MCF 10A (cell line): Measurements from ENCODE around the gene GOLGA6L1. TPM values are rescaled to one million over a fixed set of nuclear protein-coding genes. Genes with fewer than 3 reads are reported as not detected.
"Not testable (repeated sequence)": the region's sequence is repeated elsewhere in the genome, so short reads cannot be mapped to it uniquely, and the experiment has no call there.

Source experiments
- BruUV-seq: library from RNA; stranded (reverse); fragments of 400-500 nt; replicated peaks from 2 replicates; lab custom pipeline; 2021; lab: Mats Ljungman, UMichigan
- CTCF ChIA-PET: fragments of 300-600 bp; sonication (Branson Sonifier 250); formaldehyde crosslinking; extraction: SDS; loops from one replicate; lab custom pipeline; 2021; ENCODE audit warnings: antibody characterized with exemption, inconsistent platforms; lab: Yijun Ruan, JAX
- POLR2A ChIA-PET: fragments of 300-600, 350-650 bp; sonication (Branson Sonifier 250); formaldehyde crosslinking; extraction: SDS; loops from one replicate; lab custom pipeline; 2020; ENCODE audit warnings: antibody characterized with exemption, inconsistent platforms; lab: Yijun Ruan, JAX
- DNase-seq: peaks from one replicate; pipeline ENCODE4 v3.0.0-alpha.2; 2018; ENCODE audit not compliant: unreplicated experiment
- H3K27ac Mint-ChIP-seq: one replicate; pipeline ENCODE4 v1.8.0; 2022; ENCODE audit warnings: mild to moderate bottlenecking, low read depth, mixed read lengths; ENCODE audit not compliant: unreplicated experiment
- H3K27me3 Mint-ChIP-seq: one replicate; pipeline ENCODE4 v1.8.0; 2022; ENCODE audit warnings: mixed read lengths; ENCODE audit not compliant: insufficient read depth, unreplicated experiment
- H3K36me3 Mint-ChIP-seq: one replicate; pipeline ENCODE4 v1.8.0; 2022; ENCODE audit warnings: mild to moderate bottlenecking, moderate library complexity, mixed read lengths; ENCODE audit not compliant: insufficient read depth, unreplicated experiment
- H3K4me1 Mint-ChIP-seq: one replicate; pipeline ENCODE4 v1.8.0; 2022; ENCODE audit warnings: mixed read lengths; ENCODE audit not compliant: insufficient read depth, unreplicated experiment
- H3K4me3 Mint-ChIP-seq: one replicate; pipeline ENCODE4 v1.8.0; 2022; ENCODE audit warnings: mild to moderate bottlenecking, moderate library complexity, mixed read lengths; ENCODE audit not compliant: unreplicated experiment
- H3K9me3 Mint-ChIP-seq: one replicate; pipeline ENCODE4 v1.8.0; 2022; ENCODE audit warnings: mixed read lengths; ENCODE audit not compliant: unreplicated experiment
- CTCF ChIP-seq: fragments of 200-600 bp; IDR thresholded peaks from one replicate; pipeline ENCODE4 v1.8.0; 2022; ENCODE audit warnings: antibody characterized with exemption, mild to moderate bottlenecking; ENCODE audit not compliant: unreplicated experiment
- intact Hi-C: fragments of 100-400 bp; cut with micrococcal nuclease; formaldehyde crosslinking; loops from 2 replicates; pipeline ENCODE4 v1.14.1; 2022
- total RNA-seq: library from RNA; stranded (reverse); gene quantifications from 2 replicates; pipeline ENCODE4 v1.2.3, GENCODE V29; 2022

GOLGA6L1 gene
- total RNA-seq, 1 experiment from 2014 or later = not detected

- Mint-ChIP-seq H3K4me1 (no peaks in the 10 kb centered on the region), H3K27ac (no peak overlapping the region), H3K9me3 (peaks cover 6% of the 10 kb centered on the region), H3K36me3 (no peaks in the 10 kb centered on the region), H3K4me3 (no peak overlapping the region), H3K27me3 (peaks cover 42% of the 10 kb centered on the region)
- intact Hi-C loops = no loop called here
- POLR2A ChIA-PET = no interaction called here
- no peak for TF ChIP-seq CTCF
- no peak for DNase-seq
- no TSS peak for BruUV-seq
- CTCF ChIA-PET = no interaction called here
Observed at GRCh38 chr15:23118208-23118607, 18.4 kb downstream of the GOLGA6L1 start.

GRCh38 chr15:23095796-23096195 lies 40.8 kb downstream of the GOLGA6L1 start:
- H3K27ac Mint-ChIP-seq = no peak overlapping the region
- no peaks in the 10 kb centered on the region for H3K4me1 Mint-ChIP-seq
- intact Hi-C loops = no loop called here
- no peak for TF ChIP-seq CTCF
- H3K27me3 Mint-ChIP-seq = peaks cover 38% of the 10 kb centered on the region
- ChIA-PET POLR2A (no interaction called here), CTCF (interaction anchor here (0.6 kb wide), 1 partner anchor 31 kb away, joined by 3 read pairs; no protein-coding TSS in a partner anchor)
- no peak for DNase-seq
- BruUV-seq = no TSS peak
- no peak overlapping the region for H3K4me3 Mint-ChIP-seq
- no peaks in the 10 kb centered on the region for H3K36me3 Mint-ChIP-seq
- no peaks in the 10 kb centered on the region for H3K9me3 Mint-ChIP-seq

GRCh38 chr15:23083115-23083514 lies 53.5 kb downstream of the GOLGA6L1 start:
- no peak for DNase-seq
- Mint-ChIP-seq H3K4me3 (no peak overlapping the region), H3K27me3 (peaks cover 28% of the 10 kb centered on the region), H3K27ac (no peak overlapping the region), H3K9me3 (no peaks in the 10 kb centered on the region), H3K4me1 (no peaks in the 10 kb centered on the region), H3K36me3 (no peaks in the 10 kb centered on the region)
- BruUV-seq = no TSS peak
- CTCF ChIA-PET = no interaction called here
- no peak for TF ChIP-seq CTCF
- POLR2A ChIA-PET = no interaction called here
- intact Hi-C loops = no loop called here

GRCh38 chr15:23081996-23082737 lies 54.5 kb downstream of the GOLGA6L1 start:
- peaks cover 25% of the 10 kb centered on the region for H3K27me3 Mint-ChIP-seq
- POLR2A ChIA-PET, DNase-seq, H3K9me3 Mint-ChIP-seq, CTCF ChIA-PET, H3K4me1 Mint-ChIP-seq, H3K36me3 Mint-ChIP-seq, intact Hi-C loops, BruUV-seq, H3K4me3 Mint-ChIP-seq, H3K27ac Mint-ChIP-seq: not testable (repeated sequence)
